HepG2 (cell line): ENCODE measurements around the gene CKMT2. TPM values are rescaled to one million over a fixed set of nuclear protein-coding genes. Genes with fewer than 3 reads are reported as not detected.
"Not testable (repeated sequence)": the region's sequence is repeated elsewhere in the genome, so short reads cannot be mapped to it uniquely, and the experiment has no call there.

ENCODE experiments used
- ATAC-seq: fragments of 200-7000 bp; cut with Tn5 transposase; 3 replicates; pipeline ENCODE4 v1.9.1; 2020; ENCODE audit warnings: mild to moderate bottlenecking, moderate library complexity
- BruUV-seq: library from RNA; stranded (reverse); fragments of 400-500 nt; replicated peaks from 2 replicates; lab custom pipeline; 2021; lab: Mats Ljungman, UMichigan
- CTCF ChIA-PET: fragments of 300-600 bp; formaldehyde crosslinking; extraction: SDS; loops from one replicate; lab custom pipeline; 2021; ENCODE audit warnings: low total read pairs, inconsistent platforms, low intra/inter-chr PET ratio; lab: Yijun Ruan, JAX
- POLR2A ChIA-PET: fragments of 350-600 bp; sonication (Branson Sonifier 250); formaldehyde crosslinking; loops from one replicate; lab custom pipeline; 2020; ENCODE audit warnings: antibody characterized with exemption, inconsistent platforms; lab: Yijun Ruan, JAX
- DNase-seq: peaks from one replicate; pipeline ENCODE4 v3.0.0-alpha.2; 2015; ENCODE audit warnings: low spot score
- FAIRE-seq: peaks from 3 replicates; lab custom pipeline; 2011; peaks lifted over from hg19 to GRCh38; lab: Jason Lieb, UNC
- H2AFZ ChIP-seq: one replicate; pipeline ENCODE4 v1.6.1; 2011; ENCODE audit warnings: low read length, inconsistent platforms
- H3K27ac ChIP-seq: fragments of 300-600 bp; 3 replicates; pipeline ENCODE4 v1.8.0; 2011; ENCODE audit warnings: mixed run types, mild to moderate bottlenecking, mixed read lengths, low read length, inconsistent platforms; ENCODE audit not compliant: insufficient read depth; ENCODE audit errors: extremely low read length
- H3K27me3 ChIP-seq, 2 experiments: fragments of 200-600 bp in 1 of 2; 2 replicates in 1 of 2; 3 replicates in 1 of 2; pipeline versions ENCODE4 v1.6.0 to v1.8.0; 2011; ENCODE audit warnings: low read length in 2 of 2, mild to moderate bottlenecking in 2 of 2, moderate library complexity in 2 of 2, inconsistent platforms in 1 of 2; ENCODE audit not compliant: insufficient read depth in 2 of 2, control insufficient read depth in 1 of 2
- H3K36me3 ChIP-seq, 2 experiments: fragments of 200-600 bp in 1 of 2; replicated peaks in 1 of 2; 2 replicates in 1 of 2; 3 replicates in 1 of 2; pipeline versions ENCODE4 v1.5.1 to v1.8.0; 2011; ENCODE audit warnings: low read length in 2 of 2, inconsistent platforms in 1 of 2; ENCODE audit not compliant: insufficient read depth in 2 of 2, control insufficient read depth in 1 of 2
- H3K4me1 ChIP-seq: 2 replicates; pipeline ENCODE4 v1.5.1; 2012; ENCODE audit warnings: low read length, inconsistent platforms; ENCODE audit not compliant: insufficient read depth
- H3K4me2 ChIP-seq: 2 replicates; pipeline ENCODE4 v1.6.0; 2011; ENCODE audit warnings: low read depth, low read length, inconsistent platforms
- H3K4me3 ChIP-seq, 3 experiments: fragments of 200-600 bp in 1 of 3; sonication (generic), shearing (Covaris generic) in 1 of 3; replicated peaks in 1 of 3; 2 replicates each; pipeline ENCODE4 v1.5.1; 2011 to 2016; ENCODE audit warnings: low read length in 3 of 3, inconsistent platforms in 2 of 3, low read depth in 2 of 3, mild to moderate bottlenecking in 2 of 3, control low read depth in 1 of 3, mixed read lengths in 1 of 3; ENCODE audit not compliant: insufficient read depth in 1 of 3
- H3K79me2 ChIP-seq: one replicate; pipeline ENCODE4 v1.6.1; 2011; ENCODE audit warnings: low read length, inconsistent platforms; ENCODE audit not compliant: insufficient read depth
- H3K9ac ChIP-seq: 2 replicates; pipeline ENCODE4 v1.6.0; 2011; ENCODE audit warnings: mild to moderate bottlenecking, low read depth, low read length, inconsistent platforms; ENCODE audit not compliant: insufficient read depth
- H3K9me3 ChIP-seq: 2 replicates; pipeline ENCODE4 v1.5.1; 2012; ENCODE audit warnings: mild to moderate bottlenecking, low read length
- H4K20me1 ChIP-seq: 2 replicates; pipeline ENCODE4 v1.6.0; 2011; ENCODE audit warnings: inconsistent platforms, mild to moderate bottlenecking, low read length, moderate library complexity; ENCODE audit not compliant: insufficient read depth
- IKZF4 ChIP-seq: sonication (generic); formaldehyde crosslinking; IDR thresholded peaks from 2 replicates; pipeline ENCODE4 v1.5.1; 2020; ENCODE audit warnings: borderline replicate concordance, mild to moderate bottlenecking, low read depth, missing genetic modification reagents; ENCODE audit errors: not compliant biosample characterization
- SMC3 ChIP-seq: IDR thresholded peaks from 2 replicates; pipeline ENCODE4 v1.6.1; 2011; ENCODE audit warnings: low read length, improper control_type of control experiment
- SRSF4 ChIP-seq: fragments of 200-400 bp; formaldehyde crosslinking; IDR thresholded peaks from one replicate; pipeline ENCODE4 v1.6.1; 2018; ENCODE audit warnings: mild to moderate bottlenecking, low read depth, low read length, moderate library complexity; ENCODE audit not compliant: poor library complexity, severe bottlenecking
- ZBTB1 ChIP-seq: sonication (generic); formaldehyde crosslinking; IDR thresholded peaks from 2 replicates; pipeline ENCODE4 v1.4.0; 2020; ENCODE audit warnings: missing genetic modification reagents, borderline replicate concordance
- ZNF251 ChIP-seq: sonication (generic); formaldehyde crosslinking; IDR thresholded peaks from 2 replicates; pipeline ENCODE4 v1.9.0; 2021; ENCODE audit warnings: mild to moderate bottlenecking, missing genetic modification reagents
- WGBS: methylation state at CpG from one replicate; pipeline ENCODE4 v1.1.6; 2017; ENCODE audit warnings: low lambda C conversion rate; 5-methylcytosine and 5-hydroxymethylcytosine counted together
- in situ Hi-C: cut with HindIII; loops from 2 replicates; pipeline ENCODE4 v1.10.0; 2017; ENCODE audit warnings: low pct_unique_long_range_greater_than_20kb; ENCODE audit not compliant: extremely low pct_ligation_motif_present
- intact Hi-C: fragments of 100-400 bp; cut with micrococcal nuclease; formaldehyde crosslinking; loops from one replicate; pipeline ENCODE4 v1.10.0; 2022; ENCODE audit not compliant: unreplicated experiment
- polyA plus RNA-seq, 8 experiments: library from polyadenylated mRNA; depleted of rRNA in 3 of 8; stranded (reverse) in 7 of 8; unstranded in 1 of 8; fragments of >200 nt; fragmentation: Illumina TruSeq in 4 of 8; extraction: Trizol in 4 of 8; gene quantifications; 2 replicates each; pipeline versions ENCODE4 v1.2.1 to v1.2.3, GENCODE V29; 2011 to 2016; ENCODE audit warnings: low read depth in 4 of 8, missing spikeins in 1 of 8, mixed read lengths in 1 of 8; ENCODE audit not compliant: insufficient read depth in 1 of 8
- total RNA-seq, 5 experiments: library from RNA; depleted of rRNA; stranded (reverse); fragments of >200 nt; fragmentation: Illumina TruSeq; extraction: Trizol; gene quantifications; 2 replicates each; pipeline ENCODE4 v1.2.3, GENCODE V29; 2016; ENCODE audit warnings: low read depth in 1 of 5
- TF ChIP-seq, protein P1 (sequence below), 2 experiments: fragments of 450-650 bp in 1 of 2; sonication (generic) in 1 of 2; formaldehyde crosslinking; IDR thresholded peaks; 2 replicates each; pipeline versions ENCODE4 v1.5.0 to v1.8.0; 2020 to 2022; ENCODE audit warnings: mild to moderate bottlenecking in 1 of 2, missing genetic modification reagents in 1 of 2

The CKMT2 gene
- total and polyA plus RNA-seq, 2 of the 13 experiments (the other 11 are each of a cell fraction or from before 2014, with no cell fraction given) = 1.2 to 8.8 TPM

DNA sequence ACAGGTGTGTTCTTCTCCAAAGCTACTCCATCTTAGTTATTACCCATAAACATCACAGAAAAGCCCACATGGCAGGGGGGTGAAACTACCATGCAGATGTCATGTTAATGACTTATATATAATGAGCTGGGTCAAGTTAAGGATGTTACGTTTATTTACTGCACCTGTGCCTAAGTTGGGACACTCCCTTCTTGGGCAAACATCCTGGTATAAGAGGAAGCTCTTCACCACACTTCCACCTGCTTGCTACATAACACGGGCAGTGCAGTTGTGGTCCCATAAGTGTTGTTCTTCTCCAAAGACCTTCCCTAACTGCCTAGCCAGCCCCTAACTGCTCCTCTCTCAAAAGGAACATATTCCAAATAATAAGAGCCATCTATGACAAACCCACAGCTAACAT, 59.0 kb downstream of the CKMT2 start:
- Histone ChIP-seq H2AFZ (no peak overlapping the region), H3K36me3 (0 out of 5 replicates have a peak, but pooled peaks cover 0 to 4% of the 10 kb centered on the region in 2 experiments), H3K27ac (no peak overlapping the region), H3K4me3 (no peak overlapping the region), H3K79me2 (peaks cover 25% of the 10 kb centered on the region), H3K9ac (no peak overlapping the region), H3K9me3 (peaks cover 17% of the 10 kb centered on the region), H3K27me3 (no peaks in the 10 kb centered on the region), H4K20me1 (no peaks in the 10 kb centered on the region), H3K4me2 (no peak overlapping the region), H3K4me1 (no peaks in the 10 kb centered on the region)
- CTCF ChIA-PET = no interaction called here
- POLR2A ChIA-PET = interaction anchor here (1.2 kb wide), 1 partner anchor 10 kb away, joined by 4 read pairs; the partner anchor contains the start of gene ZCCHC9
- in situ Hi-C loops = no loop called here
- intact Hi-C loops = no loop called here
- DNase-seq = no peak
- FAIRE-seq = no peak
- BruUV-seq = no TSS peak
- no peak for ATAC-seq
- 100% methylated on average over 2 of the region's 2 CpGs for WGBS
- TF ChIP-seq ZNF251 (CRISPR knock-in tag) = no peak
- no peak for TF ChIP-seq ZBTB1 (CRISPR knock-in tag)
- TF ChIP-seq, protein P1, sequence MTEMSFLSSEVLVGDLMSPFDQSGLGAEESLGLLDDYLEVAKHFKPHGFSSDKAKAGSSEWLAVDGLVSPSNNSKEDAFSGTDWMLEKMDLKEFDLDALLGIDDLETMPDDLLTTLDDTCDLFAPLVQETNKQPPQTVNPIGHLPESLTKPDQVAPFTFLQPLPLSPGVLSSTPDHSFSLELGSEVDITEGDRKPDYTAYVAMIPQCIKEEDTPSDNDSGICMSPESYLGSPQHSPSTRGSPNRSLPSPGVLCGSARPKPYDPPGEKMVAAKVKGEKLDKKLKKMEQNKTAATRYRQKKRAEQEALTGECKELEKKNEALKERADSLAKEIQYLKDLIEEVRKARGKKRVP (CRISPR knock-in tag; IDR thresholded peaks at IDR 0.05) = no peak
- TF ChIP-seq SMC3 = no peak
- TF ChIP-seq SRSF4 = no peak
- TF ChIP-seq IKZF4 (CRISPR knock-in tag) = no peak

- H3K9me3 ChIP-seq = peaks cover 17% of the 10 kb centered on the region
- H3K27me3 ChIP-seq, H3K4me2 ChIP-seq, H2AFZ ChIP-seq, H3K4me3 ChIP-seq, DNase-seq, CTCF ChIA-PET, H4K20me1 ChIP-seq, ATAC-seq, H3K36me3 ChIP-seq, H3K4me1 ChIP-seq, H3K9ac ChIP-seq, FAIRE-seq, intact Hi-C loops, in situ Hi-C loops, BruUV-seq, POLR2A ChIA-PET, H3K27ac ChIP-seq: not testable (repeated sequence)
- peaks cover 28% of the 10 kb centered on the region for H3K79me2 ChIP-seq
- 93% methylated on average over 5 of the region's 5 CpGs for whole genome bisulfite sequencing
These were observed 60.9 kb downstream of the CKMT2 start for GRCh38 chr5:81294021-81294420.
